PFSK-1 (cell line): ENCODE measurements around the gene EFEMP2.
A peak's percentile ranks its signal among the peaks of the same experiment; 100 is the strongest.

Source experiments
- FOXP2 ChIP-seq: optimal IDR thresholded peaks from 2 replicates; pipeline ENCODE3; 2011; ENCODE audit warnings: borderline replicate concordance, control low read depth, inconsistent platforms; ENCODE audit not compliant: insufficient read depth; ENCODE audit errors: extremely low read length, extremely low read depth
- POLR2AphosphoS5 ChIP-seq: IDR thresholded peaks from 2 replicates; pipeline ENCODE4 v1.6.1; 2012; ENCODE audit warnings: low read depth, mild to moderate bottlenecking, control low read depth, low read length, moderate library complexity
- REST ChIP-seq, 2 experiments: IDR thresholded peaks; 2 replicates each; pipeline versions ENCODE4 v1.6.1 to v1.8.0; 2011 to 2012; ENCODE audit warnings: low read depth in 2 of 2, low read length in 2 of 2, control low read depth in 1 of 2, inconsistent platforms in 1 of 2, mild to moderate bottlenecking in 1 of 2, moderate library complexity in 1 of 2; ENCODE audit not compliant: insufficient read depth in 1 of 2
- SIN3A ChIP-seq: IDR thresholded peaks from 2 replicates; pipeline ENCODE4 v1.6.1; 2012; ENCODE audit warnings: mild to moderate bottlenecking, low read length, moderate library complexity, borderline replicate concordance; ENCODE audit not compliant: insufficient read depth
- TAF1 ChIP-seq: IDR thresholded peaks from 2 replicates; pipeline ENCODE4 v1.6.1; 2012; ENCODE audit warnings: low read length, control low read depth, borderline replicate concordance; ENCODE audit not compliant: insufficient read depth

The EFEMP2 gene

GRCh38 chr11:65868907-65869306 lies 3.7 kb downstream of the EFEMP2 start:
- no peak for TF ChIP-seq REST (IDR thresholded peaks at IDR 0.05; ENCODE audit: insufficient read depth in 1 of 2, low read depth in 2 of 2, low read length in 2 of 2)
- TF ChIP-seq TAF1: no peak
- TF ChIP-seq SIN3A: no peak
- no peak for TF ChIP-seq FOXP2
- peak; percentile 32; the same call in 1 of the 2 replicates for TF ChIP-seq POLR2AphosphoS5

- TF ChIP-seq POLR2AphosphoS5 (peak; percentile 45; the same call in 1 of the 2 replicates), REST (IDR thresholded peaks at IDR 0.05; ENCODE audit: insufficient read depth in 1 of 2, low read depth in 2 of 2, low read length in 2 of 2) (no peak)
Observed at GRCh38 chr11:65868076-65868667, 4.4 kb downstream of the EFEMP2 start.

- TF ChIP-seq SIN3A (no peak), REST (IDR thresholded peaks at IDR 0.05; ENCODE audit: insufficient read depth in 1 of 2, low read depth in 2 of 2, low read length in 2 of 2) (no peak), TAF1 (no peak), FOXP2 (no peak), POLR2AphosphoS5 (no peak)
Observed at GRCh38 chr11:65867284-65868071, 5.1 kb downstream of the EFEMP2 start.

- TF ChIP-seq REST (IDR thresholded peaks at IDR 0.05; ENCODE audit: insufficient read depth in 1 of 2, low read depth in 2 of 2, low read length in 2 of 2): no peak
- TF ChIP-seq FOXP2: no peak
- no peak for TF ChIP-seq TAF1
- no peak for TF ChIP-seq SIN3A
- TF ChIP-seq POLR2AphosphoS5: no peak
Observed at GRCh38 chr11:65866509-65867283, 5.9 kb downstream of the EFEMP2 start.
